GM23338 (cell line): ENCODE data around the gene ERO1B.

Experiments
- CREB1 ChIP-seq: fragments of 250-450 bp; sonication (Bioruptor Pico); IDR thresholded peaks from 2 replicates; pipeline ENCODE4 v1.5.0; 2020; ENCODE audit warnings: low read depth, mild to moderate bottlenecking, moderate library complexity
- EZH2 ChIP-seq: fragments of 200-600 bp; sonication (generic); IDR thresholded peaks from one replicate; pipeline ENCODE4 v1.8.0; 2017; ENCODE audit warnings: antibody characterized with exemption, mild to moderate bottlenecking, low read depth; ENCODE audit not compliant: unreplicated experiment
- EZH2phosphoT487 ChIP-seq: fragments of 200-600 bp; sonication (generic); IDR thresholded peaks from one replicate; pipeline ENCODE4 v1.8.1; 2018; ENCODE audit warnings: antibody characterized with exemption; ENCODE audit not compliant: unreplicated experiment
- JUNB ChIP-seq: IDR thresholded peaks from one replicate; pipeline ENCODE4 v1.6.1; 2016; ENCODE audit warnings: antibody characterized with exemption; ENCODE audit not compliant: unreplicated experiment
- NANOG ChIP-seq: IDR thresholded peaks from 2 replicates; pipeline ENCODE4 v1.6.1; 2016; ENCODE audit warnings: antibody characterized with exemption, borderline replicate concordance
- POLR2AphosphoS5 ChIP-seq: IDR thresholded peaks from 2 replicates; pipeline ENCODE4 v1.6.1; 2016; ENCODE audit warnings: antibody characterized with exemption, low read depth
- STAT1 ChIP-seq: IDR thresholded peaks from one replicate; pipeline ENCODE4 v1.6.1; 2016; ENCODE audit warnings: antibody characterized with exemption; ENCODE audit not compliant: unreplicated experiment
- ZNF114 ChIP-seq: fragments of 250-450 bp; sonication (Bioruptor Pico); IDR thresholded peaks from 2 replicates; pipeline ENCODE4 v1.5.0; 2020; ENCODE audit warnings: mild to moderate bottlenecking, moderate library complexity
- ZNF331 ChIP-seq: fragments of 250-450 bp; sonication (Bioruptor Pico); IDR thresholded peaks from 2 replicates; pipeline ENCODE4 v1.5.0; 2020; ENCODE audit warnings: low read depth, mild to moderate bottlenecking, moderate library complexity
- TF ChIP-seq, protein P1 (sequence below): IDR thresholded peaks from one replicate; pipeline ENCODE4 v1.6.1; 2018; ENCODE audit warnings: antibody characterized with exemption; ENCODE audit not compliant: unreplicated experiment
- TF ChIP-seq, protein P2 (sequence below), 2 experiments: fragments of 200-600 bp in 1 of 2; sonication (generic) in 1 of 2; conservative IDR thresholded peaks; 2 replicates each; pipeline versions ENCODE4 v1.5.1 to v1.6.1; 2016 to 2017; ENCODE audit warnings: antibody characterized with exemption in 2 of 2, low read depth in 2 of 2, mild to moderate bottlenecking in 2 of 2, moderate library complexity in 1 of 2
- TF ChIP-seq, protein P3 (sequence below): IDR thresholded peaks from 2 replicates; pipeline ENCODE4 v1.6.1; 2016; ENCODE audit warnings: antibody characterized with exemption

DNA sequence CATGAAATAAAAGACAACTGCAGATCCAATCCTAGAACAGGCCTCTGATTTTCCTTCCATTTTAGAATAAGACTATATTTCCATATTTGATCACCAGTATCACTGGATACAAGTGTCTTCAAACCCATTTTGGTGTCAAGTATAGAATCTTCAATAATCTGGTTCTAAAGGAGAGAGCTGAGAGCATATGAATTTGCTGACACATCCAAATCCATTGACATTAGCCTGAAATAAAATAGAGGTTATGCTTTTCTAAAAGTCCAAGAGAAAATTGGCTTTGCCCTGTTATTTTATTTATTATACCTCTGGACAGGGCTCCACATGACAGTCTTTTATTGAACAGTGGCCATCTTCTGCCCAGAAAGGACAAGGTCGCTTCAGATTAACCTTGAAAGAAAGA is 28.6 kb downstream of the ERO1B start:
- TF ChIP-seq, protein P1, sequence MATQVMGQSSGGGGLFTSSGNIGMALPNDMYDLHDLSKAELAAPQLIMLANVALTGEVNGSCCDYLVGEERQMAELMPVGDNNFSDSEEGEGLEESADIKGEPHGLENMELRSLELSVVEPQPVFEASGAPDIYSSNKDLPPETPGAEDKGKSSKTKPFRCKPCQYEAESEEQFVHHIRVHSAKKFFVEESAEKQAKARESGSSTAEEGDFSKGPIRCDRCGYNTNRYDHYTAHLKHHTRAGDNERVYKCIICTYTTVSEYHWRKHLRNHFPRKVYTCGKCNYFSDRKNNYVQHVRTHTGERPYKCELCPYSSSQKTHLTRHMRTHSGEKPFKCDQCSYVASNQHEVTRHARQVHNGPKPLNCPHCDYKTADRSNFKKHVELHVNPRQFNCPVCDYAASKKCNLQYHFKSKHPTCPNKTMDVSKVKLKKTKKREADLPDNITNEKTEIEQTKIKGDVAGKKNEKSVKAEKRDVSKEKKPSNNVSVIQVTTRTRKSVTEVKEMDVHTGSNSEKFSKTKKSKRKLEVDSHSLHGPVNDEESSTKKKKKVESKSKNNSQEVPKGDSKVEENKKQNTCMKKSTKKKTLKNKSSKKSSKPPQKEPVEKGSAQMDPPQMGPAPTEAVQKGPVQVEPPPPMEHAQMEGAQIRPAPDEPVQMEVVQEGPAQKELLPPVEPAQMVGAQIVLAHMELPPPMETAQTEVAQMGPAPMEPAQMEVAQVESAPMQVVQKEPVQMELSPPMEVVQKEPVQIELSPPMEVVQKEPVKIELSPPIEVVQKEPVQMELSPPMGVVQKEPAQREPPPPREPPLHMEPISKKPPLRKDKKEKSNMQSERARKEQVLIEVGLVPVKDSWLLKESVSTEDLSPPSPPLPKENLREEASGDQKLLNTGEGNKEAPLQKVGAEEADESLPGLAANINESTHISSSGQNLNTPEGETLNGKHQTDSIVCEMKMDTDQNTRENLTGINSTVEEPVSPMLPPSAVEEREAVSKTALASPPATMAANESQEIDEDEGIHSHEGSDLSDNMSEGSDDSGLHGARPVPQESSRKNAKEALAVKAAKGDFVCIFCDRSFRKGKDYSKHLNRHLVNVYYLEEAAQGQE: no peak
- TF ChIP-seq, protein P2, sequence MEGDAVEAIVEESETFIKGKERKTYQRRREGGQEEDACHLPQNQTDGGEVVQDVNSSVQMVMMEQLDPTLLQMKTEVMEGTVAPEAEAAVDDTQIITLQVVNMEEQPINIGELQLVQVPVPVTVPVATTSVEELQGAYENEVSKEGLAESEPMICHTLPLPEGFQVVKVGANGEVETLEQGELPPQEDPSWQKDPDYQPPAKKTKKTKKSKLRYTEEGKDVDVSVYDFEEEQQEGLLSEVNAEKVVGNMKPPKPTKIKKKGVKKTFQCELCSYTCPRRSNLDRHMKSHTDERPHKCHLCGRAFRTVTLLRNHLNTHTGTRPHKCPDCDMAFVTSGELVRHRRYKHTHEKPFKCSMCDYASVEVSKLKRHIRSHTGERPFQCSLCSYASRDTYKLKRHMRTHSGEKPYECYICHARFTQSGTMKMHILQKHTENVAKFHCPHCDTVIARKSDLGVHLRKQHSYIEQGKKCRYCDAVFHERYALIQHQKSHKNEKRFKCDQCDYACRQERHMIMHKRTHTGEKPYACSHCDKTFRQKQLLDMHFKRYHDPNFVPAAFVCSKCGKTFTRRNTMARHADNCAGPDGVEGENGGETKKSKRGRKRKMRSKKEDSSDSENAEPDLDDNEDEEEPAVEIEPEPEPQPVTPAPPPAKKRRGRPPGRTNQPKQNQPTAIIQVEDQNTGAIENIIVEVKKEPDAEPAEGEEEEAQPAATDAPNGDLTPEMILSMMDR (conservative IDR thresholded peaks at IDR 0.05; ENCODE audit: low read depth in 2 of 2): no peak
- no peak for TF ChIP-seq NANOG
- no peak for TF ChIP-seq STAT1
- TF ChIP-seq POLR2AphosphoS5: no peak
- no peak for TF ChIP-seq ZNF331 (CRISPR knock-in tag)
- TF ChIP-seq EZH2phosphoT487: no peak
- TF ChIP-seq EZH2: no peak
- no peak for TF ChIP-seq ZNF114 (CRISPR knock-in tag)
- TF ChIP-seq JUNB: no peak
- no peak for TF ChIP-seq CREB1
- TF ChIP-seq, protein P3, sequence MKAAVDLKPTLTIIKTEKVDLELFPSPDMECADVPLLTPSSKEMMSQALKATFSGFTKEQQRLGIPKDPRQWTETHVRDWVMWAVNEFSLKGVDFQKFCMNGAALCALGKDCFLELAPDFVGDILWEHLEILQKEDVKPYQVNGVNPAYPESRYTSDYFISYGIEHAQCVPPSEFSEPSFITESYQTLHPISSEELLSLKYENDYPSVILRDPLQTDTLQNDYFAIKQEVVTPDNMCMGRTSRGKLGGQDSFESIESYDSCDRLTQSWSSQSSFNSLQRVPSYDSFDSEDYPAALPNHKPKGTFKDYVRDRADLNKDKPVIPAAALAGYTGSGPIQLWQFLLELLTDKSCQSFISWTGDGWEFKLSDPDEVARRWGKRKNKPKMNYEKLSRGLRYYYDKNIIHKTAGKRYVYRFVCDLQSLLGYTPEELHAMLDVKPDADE: no peak
